ENCODE data around the gene LMTK3.

- TF ChIP-seq RAD21 (IDR thresholded peaks at IDR 0.05; ENCODE audit: low read length) (no peak), TAF1 (IDR thresholded peaks at IDR 0.05; ENCODE audit: borderline replicate concordance, low read depth, low read length) (no peak), POLR2AphosphoS5 (IDR thresholded peaks at IDR 0.05; ENCODE audit: low read depth, low read length) (no peak), RFX5 (IDR thresholded peaks at IDR 0.05; ENCODE audit: low read length) (no peak)
Observed at GRCh38 chr19:48495396-48495795, 16.2 kb downstream of the LMTK3 start.

Measured in SK-N-SH (cell line).